Loucy (cell line): ENCODE measurements around the gene PXMP4.

Experiments used
- H2AFZ ChIP-seq: fragments of 200-600 bp; sonication (generic); 2 replicates; pipeline ENCODE4 v1.6.0; 2016; ENCODE audit warnings: antibody characterized with exemption, mild to moderate bottlenecking, low read length, moderate library complexity
- H3F3A ChIP-seq: fragments of 200-600 bp; 2 replicates; pipeline ENCODE4 v1.6.0; 2016; ENCODE audit warnings: antibody characterized with exemption, low read depth, mild to moderate bottlenecking
- H3K27me3 ChIP-seq: fragments of 200-600 bp; sonication (generic); 2 replicates; pipeline ENCODE4 v1.6.1; 2014; ENCODE audit warnings: low read length, mild to moderate bottlenecking; ENCODE audit not compliant: insufficient read depth, poor library complexity, severe bottlenecking
- H3K36me3 ChIP-seq: fragments of 200-600 bp; sonication (generic); 2 replicates; pipeline ENCODE4 v1.6.1; 2016; ENCODE audit warnings: low read length; ENCODE audit not compliant: insufficient read depth
- H3K4me1 ChIP-seq: fragments of 200-600 bp; sonication (generic); 2 replicates; pipeline ENCODE4 v1.5.1; 2014; ENCODE audit warnings: low read length, mild to moderate bottlenecking; ENCODE audit not compliant: insufficient read depth, poor library complexity, severe bottlenecking
- H3K4me2 ChIP-seq: fragments of 200-600 bp; sonication (generic); 2 replicates; pipeline ENCODE4 v1.6.0; 2014; ENCODE audit warnings: antibody characterized with exemption, low read length, low read depth, mild to moderate bottlenecking; ENCODE audit not compliant: poor library complexity, severe bottlenecking
- H3K4me3 ChIP-seq: fragments of 200-600 bp; sonication (generic); 2 replicates; pipeline ENCODE4 v1.5.1; 2014; ENCODE audit warnings: low read length, mild to moderate bottlenecking, mixed read lengths; ENCODE audit not compliant: poor library complexity, severe bottlenecking
- H3K79me2 ChIP-seq: fragments of 200-600 bp; sonication (generic); 2 replicates; pipeline ENCODE4 v1.6.1; 2014; ENCODE audit warnings: low read length; ENCODE audit not compliant: insufficient read depth
- H3K9ac ChIP-seq: fragments of 200-600 bp; sonication (generic); 2 replicates; pipeline ENCODE4 v1.6.0; 2014; ENCODE audit warnings: mild to moderate bottlenecking, low read depth, low read length, moderate library complexity; ENCODE audit not compliant: poor library complexity, severe bottlenecking
- H3K9me2 ChIP-seq: fragments of 200-600 bp; sonication (generic); replicated peaks from 2 replicates; pipeline ENCODE4 v1.6.1; 2016; ENCODE audit warnings: low read depth, low read length, mixed read lengths
- H3K9me3 ChIP-seq: fragments of 200-600 bp; sonication (generic); 2 replicates; pipeline ENCODE4 v1.6.1; 2014; ENCODE audit warnings: mild to moderate bottlenecking, antibody characterized with exemption, low read length, low read depth; ENCODE audit not compliant: insufficient read depth
- H4K20me1 ChIP-seq: fragments of 200-600 bp; sonication (generic); 2 replicates; pipeline ENCODE4 v1.6.0; 2014; ENCODE audit warnings: antibody characterized with exemption, low read length, mild to moderate bottlenecking; ENCODE audit not compliant: insufficient read depth, poor library complexity, severe bottlenecking
- EZH2phosphoT487 ChIP-seq: fragments of 200-600 bp; IDR thresholded peaks from 2 replicates; pipeline ENCODE4 v1.6.1; 2018; ENCODE audit warnings: antibody characterized with exemption, mild to moderate bottlenecking, moderate library complexity, borderline replicate concordance
- TF ChIP-seq, protein P1 (sequence below): fragments of 200-600 bp; sonication (generic); conservative IDR thresholded peaks from 2 replicates; pipeline ENCODE4 v1.5.1; 2014; ENCODE audit warnings: mild to moderate bottlenecking, antibody characterized with exemption, low read length

PXMP4 gene

GRCh38 chr20:33766686-33767085 is 46.6 kb upstream of the PXMP4 start:
- no peaks in the 10 kb centered on the region for H3K36me3 ChIP-seq
- no peaks in the 10 kb centered on the region for H3K4me1 ChIP-seq
- no peak overlapping the region for H3K9ac ChIP-seq
- H3K9me3 ChIP-seq, result no peaks in the 10 kb centered on the region
- no peaks in the 10 kb centered on the region for H3K9me2 ChIP-seq
- no peaks in the 10 kb centered on the region for H3K79me2 ChIP-seq
- H2AFZ ChIP-seq, result no peak overlapping the region
- H3K4me3 ChIP-seq, result no peak overlapping the region
- H3K27me3 ChIP-seq, result no peaks in the 10 kb centered on the region
- H4K20me1 ChIP-seq, result no peaks in the 10 kb centered on the region
- TF ChIP-seq EZH2phosphoT487, result no peak
- TF ChIP-seq, protein P1, sequence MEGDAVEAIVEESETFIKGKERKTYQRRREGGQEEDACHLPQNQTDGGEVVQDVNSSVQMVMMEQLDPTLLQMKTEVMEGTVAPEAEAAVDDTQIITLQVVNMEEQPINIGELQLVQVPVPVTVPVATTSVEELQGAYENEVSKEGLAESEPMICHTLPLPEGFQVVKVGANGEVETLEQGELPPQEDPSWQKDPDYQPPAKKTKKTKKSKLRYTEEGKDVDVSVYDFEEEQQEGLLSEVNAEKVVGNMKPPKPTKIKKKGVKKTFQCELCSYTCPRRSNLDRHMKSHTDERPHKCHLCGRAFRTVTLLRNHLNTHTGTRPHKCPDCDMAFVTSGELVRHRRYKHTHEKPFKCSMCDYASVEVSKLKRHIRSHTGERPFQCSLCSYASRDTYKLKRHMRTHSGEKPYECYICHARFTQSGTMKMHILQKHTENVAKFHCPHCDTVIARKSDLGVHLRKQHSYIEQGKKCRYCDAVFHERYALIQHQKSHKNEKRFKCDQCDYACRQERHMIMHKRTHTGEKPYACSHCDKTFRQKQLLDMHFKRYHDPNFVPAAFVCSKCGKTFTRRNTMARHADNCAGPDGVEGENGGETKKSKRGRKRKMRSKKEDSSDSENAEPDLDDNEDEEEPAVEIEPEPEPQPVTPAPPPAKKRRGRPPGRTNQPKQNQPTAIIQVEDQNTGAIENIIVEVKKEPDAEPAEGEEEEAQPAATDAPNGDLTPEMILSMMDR, result no peak
- no peaks in the 10 kb centered on the region for H3F3A ChIP-seq
- H3K4me2 ChIP-seq, result no peak overlapping the region

DNA sequence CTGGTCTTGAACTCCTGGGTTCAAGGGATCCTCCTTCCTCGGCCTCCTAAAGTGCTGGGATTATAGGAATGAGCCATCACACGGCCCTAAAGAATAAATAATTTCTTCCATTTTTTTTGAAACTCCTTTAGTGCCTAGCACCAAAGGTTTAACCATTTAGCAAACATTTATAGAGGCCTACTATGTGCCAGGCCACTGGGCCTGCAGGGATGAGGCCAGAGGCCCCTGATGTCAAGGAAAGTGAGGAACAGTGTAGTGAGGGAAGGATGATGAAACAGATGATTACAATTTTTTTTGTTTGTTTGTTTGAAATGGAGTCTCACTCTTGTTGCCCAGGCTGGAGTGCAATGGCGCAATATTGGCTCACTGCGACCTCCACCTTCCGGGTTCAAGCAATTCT is 45.5 kb upstream of the PXMP4 start:
- H3K4me1 ChIP-seq, result no peaks in the 10 kb centered on the region
- H4K20me1 ChIP-seq, result no peaks in the 10 kb centered on the region
- H2AFZ ChIP-seq, result no peak overlapping the region
- H3F3A ChIP-seq, result no peaks in the 10 kb centered on the region
- no peak overlapping the region for H3K4me3 ChIP-seq
- H3K79me2 ChIP-seq, result no peaks in the 10 kb centered on the region
- H3K9me2 ChIP-seq, result no peaks in the 10 kb centered on the region
- H3K4me2 ChIP-seq, result no peak overlapping the region
- no peak overlapping the region for H3K9ac ChIP-seq
- H3K9me3 ChIP-seq, result no peaks in the 10 kb centered on the region
- no peaks in the 10 kb centered on the region for H3K36me3 ChIP-seq
- no peaks in the 10 kb centered on the region for H3K27me3 ChIP-seq
- no peak for TF ChIP-seq EZH2phosphoT487
- TF ChIP-seq, protein P1, result no peak

GRCh38 chr20:33765099-33765498 is 45.0 kb upstream of the PXMP4 start:
- H4K20me1 ChIP-seq, result no peaks in the 10 kb centered on the region
- H3K27me3 ChIP-seq, result no peaks in the 10 kb centered on the region
- no peaks in the 10 kb centered on the region for H3F3A ChIP-seq
- no peak overlapping the region for H2AFZ ChIP-seq
- H3K4me3 ChIP-seq, result no peak overlapping the region
- H3K4me2 ChIP-seq, result no peak overlapping the region
- no peak overlapping the region for H3K9ac ChIP-seq
- H3K79me2 ChIP-seq, result no peaks in the 10 kb centered on the region
- no peaks in the 10 kb centered on the region for H3K4me1 ChIP-seq
- no peaks in the 10 kb centered on the region for H3K9me2 ChIP-seq
- H3K9me3 ChIP-seq, result no peaks in the 10 kb centered on the region
- TF ChIP-seq, protein P1, result no peak
- TF ChIP-seq EZH2phosphoT487, result no peak
- no peaks in the 10 kb centered on the region for H3K36me3 ChIP-seq
